GM10266 (cell line): ENCODE results near the gene CDH22.

ENCODE experiments used
- DNase-seq: peaks from one replicate; pipeline ENCODE4 v3.0.0; 2012; ENCODE audit errors: extremely low spot score
- CTCF ChIP-seq: IDR thresholded peaks from 2 replicates; pipeline ENCODE4 v1.5.1; 2012; ENCODE audit warnings: mild to moderate bottlenecking, low read depth; ENCODE audit not compliant: control insufficient read depth, insufficient read depth; ENCODE audit errors: missing control alignments

CDH22 gene

GRCh38 chr20:46315311-46315710 is 7.0 kb upstream of the CDH22 start:
- no peak for TF ChIP-seq CTCF
- DNase-seq = no peak

DNA sequence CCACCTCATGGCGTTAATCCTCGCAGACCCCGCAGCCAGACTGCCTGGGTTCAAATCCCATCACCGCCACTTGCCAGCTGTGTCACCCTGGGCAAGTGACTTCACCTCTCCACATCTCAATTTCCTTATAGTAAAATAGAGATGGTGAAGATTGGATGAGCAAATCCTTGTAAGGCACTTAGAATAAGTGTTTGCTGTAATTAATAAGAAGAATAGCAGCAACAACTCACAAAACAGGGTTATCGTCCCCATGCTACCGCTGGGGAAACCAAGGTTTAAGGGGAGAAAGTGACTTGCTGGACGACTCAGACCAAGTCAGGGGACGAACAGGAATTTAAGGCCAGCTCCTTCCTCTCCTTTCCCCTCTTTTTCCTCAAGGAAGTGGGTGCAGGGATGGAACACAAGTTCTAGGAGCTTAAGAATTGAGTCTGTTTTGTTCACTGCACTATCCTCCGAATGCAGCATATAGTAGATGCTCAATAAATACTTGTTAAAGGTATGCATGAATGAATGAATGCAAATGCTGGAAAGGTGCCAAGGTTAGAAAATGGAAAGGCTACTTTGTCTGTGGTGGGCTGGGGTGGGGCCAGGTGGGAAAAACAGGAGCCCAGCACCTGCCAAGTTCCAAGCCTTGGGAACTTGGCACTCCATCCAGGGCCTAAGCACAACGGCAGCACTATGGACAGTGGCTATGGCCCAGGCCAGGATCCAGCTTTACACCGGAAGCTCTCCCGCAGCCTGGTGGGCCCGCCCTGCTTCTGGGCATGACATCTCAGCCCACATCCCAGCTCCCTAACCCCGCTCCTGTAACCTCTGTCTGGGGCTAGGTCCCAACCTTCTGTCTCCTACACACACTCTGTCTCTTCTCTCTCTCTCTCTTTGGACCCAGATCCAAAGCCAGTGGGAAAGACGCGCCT is 4.9 kb upstream of the CDH22 start:
- DNase-seq = no peak
- no peak for TF ChIP-seq CTCF

- DNase-seq = no peak
- no peak for TF ChIP-seq CTCF
These were observed 4.0 kb upstream of the CDH22 start for GRCh38 chr20:46312075-46312944.

- TF ChIP-seq CTCF = no peak
- no peak for DNase-seq
These were observed 3.4 kb upstream of the CDH22 start for GRCh38 chr20:46311719-46312074.

GRCh38 chr20:46311039-46311650 is 2.8 kb upstream of the CDH22 start:
- DNase-seq = no peak
- TF ChIP-seq CTCF = no peak

GRCh38 chr20:46309945-46310344 is 1.6 kb upstream of the CDH22 start:
- no peak for DNase-seq
- TF ChIP-seq CTCF = no peak

- DNase-seq = peak; percentile 66
- TF ChIP-seq CTCF = no peak
These were observed 370 bp downstream of the CDH22 start for GRCh38 chr20:46307999-46308257.
